Ovary (tissue), 9 donors: ENCODE results near the gene RPTOR. TPM values are rescaled to one million over a fixed set of nuclear protein-coding genes. Genes with fewer than 3 reads are reported as not detected.
"Not testable (repeated sequence)": the region's sequence is repeated elsewhere in the genome, so short reads cannot be mapped to it uniquely, and the experiment has no call there.

ENCODE experiments used
- DNase-seq, 5 donors: peaks; one replicate each; pipeline ENCODE4 v3.0.0-alpha.2; 2019 to 2020
- H3K27ac ChIP-seq, 2 donors: fragments of 200-600 bp; one replicate each; pipeline versions ENCODE4 v1.5.1 to v1.8.0; 2019 to 2022
- H3K27me3 ChIP-seq: fragments of 200-600 bp; one replicate; pipeline ENCODE4 v1.8.0; 2022
- H3K36me3 ChIP-seq: fragments of 200-600 bp; sonication (generic); one replicate; pipeline ENCODE4 v1.5.1; 2019
- H3K4me1 ChIP-seq: one replicate; pipeline ENCODE4 v1.8.1; 2013; ENCODE audit warnings: mild to moderate bottlenecking, moderate library complexity; ENCODE audit not compliant: insufficient read depth
- H3K4me3 ChIP-seq: fragments of 200-600 bp; sonication (generic); one replicate; pipeline ENCODE4 v1.5.1; 2017
- H3K9me3 ChIP-seq, 2 donors: fragments of 200-600 bp in 1 of 2; sonication (generic) in 1 of 2; one replicate each; pipeline versions ENCODE4 v1.5.1 to v1.8.1; 2013 to 2019; ENCODE audit warnings: mild to moderate bottlenecking in 1 of 2, moderate library complexity in 1 of 2
- EP300 ChIP-seq: sonication (generic); formaldehyde crosslinking; IDR thresholded peaks from one replicate; pipeline ENCODE4 v1.6.1; 2017; ENCODE audit warnings: antibody characterized with exemption
- POLR2A ChIP-seq: fragments of 450-650 bp; IDR thresholded peaks from one replicate; pipeline ENCODE4 v1.6.1; 2017; ENCODE audit warnings: antibody characterized with exemption, mild to moderate bottlenecking, moderate library complexity
- WGBS, 3 donors: extraction: QIAGEN DNeasy Blood & Tissue Kit in 1 of 3; methylation state at CpG; one replicate each; pipeline versions ENCODE4 v1.1.5 to v1.1.7; 2013 to 2017; 5-methylcytosine and 5-hydroxymethylcytosine counted together
- intact Hi-C, 4 donors: fragments of 100-400 bp; cut with DNase I; formaldehyde crosslinking; loops; one replicate each; pipeline versions ENCODE4 v1.11.0 to v1.15.1; 2022 to 2023
- polyA plus RNA-seq, 2 donors: library from polyadenylated mRNA; stranded (reverse); fragments of 200-250 nt in 1 of 2; fragments of 350-450 nt in 1 of 2; fragmentation: Illumina TruSeq in 1 of 2; extraction: RNeasy Lipid Tissue Mini Kit (QIAGEN cat#74804) in 1 of 2; gene quantifications; one replicate each; pipeline ENCODE4 v1.2.3, GENCODE V29; 2013 to 2014
- total RNA-seq, 7 donors: library from RNA; depleted of rRNA in 2 of 7; stranded (reverse); fragments of >200 nt in 2 of 7; fragmentation: NEBNext Ultra II Directional in 3 of 7; extraction: Animal tissue kit (Norgen Biotek cat#: 25700) in 3 of 7; gene quantifications; one replicate each; pipeline versions ENCODE4 v1.1.0 to v1.2.4, GENCODE V29; 2016 to 2023
- TF ChIP-seq, protein P1 (sequence below), 3 donors: fragments of 450-650 bp in 2 of 3; fragments of 200-600 bp in 1 of 3; IDR thresholded peaks; one replicate each; pipeline versions ENCODE4 v1.5.1 to v1.8.0; 2016 to 2022; ENCODE audit warnings: antibody characterized with exemption in 3 of 3, mild to moderate bottlenecking in 1 of 3
- donor health status: DM: no; HTN: no; CAD: no; lungs with moderate emphysema.
- donor health status: DM: no; HTN: no; CAD: no.
- donor health status: Bipolar disorder and iron deficiency.
- donor health status: DM: yes; HTN: yes; CAD: no.
- donor health status: DM: no; HTN: no; CAD: no.
- donor health status: DM: yes; HTN: yes; CAD: no.

Gene RPTOR
- total and polyA plus RNA-seq, 9 donors = 11.1 to 41.9 (median 27.9) TPM

DNA sequence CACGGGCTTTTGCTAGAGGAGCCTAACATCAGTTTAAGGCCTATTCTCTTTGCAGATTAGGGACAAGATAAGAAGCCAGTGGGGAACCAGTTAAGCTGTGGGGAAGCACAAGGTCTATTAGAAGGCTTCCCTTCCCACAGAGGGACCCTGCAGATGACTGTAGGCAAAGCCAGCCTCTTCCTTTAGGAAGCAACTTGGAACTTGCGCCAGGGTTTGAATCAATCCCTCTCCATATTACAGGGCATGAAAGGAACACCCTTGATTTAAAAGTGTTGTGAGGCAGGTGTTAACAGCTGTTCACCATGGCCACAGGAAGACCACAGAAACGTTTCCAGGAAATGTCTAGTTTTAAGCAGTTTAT is 77.3 kb downstream of the RPTOR start:
- Histone ChIP-seq H3K4me1 (no peaks in the 10 kb centered on the region), H3K36me3 (no peaks in the 10 kb centered on the region), H3K27ac (no peak overlapping the region), H3K27me3 (no peaks in the 10 kb centered on the region), H3K4me3 (no peak overlapping the region), H3K9me3 (no peaks in the 10 kb centered on the region)
- intact Hi-C loops = no loop called here
- WGBS, 3 donors = 32 to 50% (median 39%) methylated on average over 3 of the region's 3 CpGs
- TF ChIP-seq POLR2A (no peak), EP300 (no peak)
- TF ChIP-seq, protein P1, sequence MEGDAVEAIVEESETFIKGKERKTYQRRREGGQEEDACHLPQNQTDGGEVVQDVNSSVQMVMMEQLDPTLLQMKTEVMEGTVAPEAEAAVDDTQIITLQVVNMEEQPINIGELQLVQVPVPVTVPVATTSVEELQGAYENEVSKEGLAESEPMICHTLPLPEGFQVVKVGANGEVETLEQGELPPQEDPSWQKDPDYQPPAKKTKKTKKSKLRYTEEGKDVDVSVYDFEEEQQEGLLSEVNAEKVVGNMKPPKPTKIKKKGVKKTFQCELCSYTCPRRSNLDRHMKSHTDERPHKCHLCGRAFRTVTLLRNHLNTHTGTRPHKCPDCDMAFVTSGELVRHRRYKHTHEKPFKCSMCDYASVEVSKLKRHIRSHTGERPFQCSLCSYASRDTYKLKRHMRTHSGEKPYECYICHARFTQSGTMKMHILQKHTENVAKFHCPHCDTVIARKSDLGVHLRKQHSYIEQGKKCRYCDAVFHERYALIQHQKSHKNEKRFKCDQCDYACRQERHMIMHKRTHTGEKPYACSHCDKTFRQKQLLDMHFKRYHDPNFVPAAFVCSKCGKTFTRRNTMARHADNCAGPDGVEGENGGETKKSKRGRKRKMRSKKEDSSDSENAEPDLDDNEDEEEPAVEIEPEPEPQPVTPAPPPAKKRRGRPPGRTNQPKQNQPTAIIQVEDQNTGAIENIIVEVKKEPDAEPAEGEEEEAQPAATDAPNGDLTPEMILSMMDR (IDR thresholded peaks at IDR 0.05) = no peak
- DNase-seq = no peak

DNA sequence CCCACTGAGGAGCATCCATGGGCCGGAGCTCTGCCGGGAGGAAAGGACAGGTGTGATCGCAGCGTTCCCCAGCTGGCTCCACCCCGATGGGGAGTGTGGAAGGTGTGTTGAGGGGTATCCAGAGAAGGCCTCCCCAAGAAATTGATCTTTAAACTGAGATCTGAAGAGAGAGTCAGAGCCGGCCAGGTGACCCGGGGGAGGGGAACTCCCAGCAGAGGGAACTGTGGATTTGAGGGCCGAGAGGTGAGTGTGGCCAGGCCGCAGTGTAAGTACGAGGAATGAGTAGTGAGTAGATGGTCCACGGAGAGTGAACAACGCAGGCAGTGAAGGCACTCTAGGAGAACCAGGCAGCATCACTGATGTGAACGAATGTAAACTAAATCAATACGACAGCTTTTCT is 80.2 kb downstream of the RPTOR start:
- DNase-seq = no peak
- TF ChIP-seq EP300 (no peak), POLR2A (no peak)
- TF ChIP-seq, protein P1 (IDR thresholded peaks at IDR 0.05) = no peak
- WGBS, 3 donors = 94 to 95% (median 95%) methylated on average over 14 of the region's 14 CpGs
- intact Hi-C loops = no loop called here
- Histone ChIP-seq H3K27ac (no peak overlapping the region), H3K4me3 (no peak overlapping the region), H3K4me1 (no peaks in the 10 kb centered on the region), H3K36me3 (no peaks in the 10 kb centered on the region), H3K27me3 (no peaks in the 10 kb centered on the region), H3K9me3 (no peaks in the 10 kb centered on the region)

DNA sequence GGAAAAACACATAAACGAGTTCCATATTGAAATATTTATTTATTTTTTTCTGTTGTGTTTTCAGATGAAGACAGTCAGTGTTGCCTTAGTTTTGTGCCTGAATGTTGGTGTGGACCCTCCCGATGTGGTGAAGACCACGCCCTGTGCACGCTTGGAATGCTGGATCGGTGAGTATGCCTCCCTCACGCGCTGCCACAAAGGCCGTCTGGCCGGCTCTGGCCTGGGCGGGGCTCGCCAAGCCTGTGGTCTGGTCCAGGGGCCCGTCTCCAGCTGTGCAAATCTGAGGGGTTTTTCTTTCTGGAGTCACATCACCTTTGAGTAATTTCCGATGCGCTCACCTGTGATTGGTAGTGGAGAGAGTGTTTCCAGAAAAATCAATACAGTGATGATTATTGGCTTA is 81.0 kb downstream of the RPTOR start:
- 92 to 94% (median 94%) methylated on average over 14 of the region's 14 CpGs for WGBS, 3 donors
- intact Hi-C loops = no loop called here

DNA sequence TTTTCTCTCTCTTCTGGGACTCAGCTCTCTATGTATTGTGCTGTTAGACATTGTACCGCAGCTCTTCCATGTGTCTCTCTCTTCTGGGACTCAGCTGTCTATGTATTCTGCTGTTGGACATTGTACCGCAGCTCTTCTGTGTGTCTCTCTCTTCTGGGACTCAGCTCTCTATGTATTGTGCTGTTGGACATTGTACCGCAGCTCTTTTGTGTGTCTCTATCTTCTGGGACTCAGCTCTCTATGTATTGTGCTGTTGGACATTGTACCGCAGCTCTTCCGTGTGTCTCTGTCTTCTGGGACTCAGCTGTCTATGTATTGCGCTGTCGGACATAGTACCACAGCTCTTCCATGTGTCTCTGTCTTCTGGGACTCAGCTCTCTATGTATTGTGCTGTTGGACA is 84.2 kb downstream of the RPTOR start:
- H3K27ac ChIP-seq, H3K4me1 ChIP-seq, intact Hi-C loops, H3K4me3 ChIP-seq, H3K36me3 ChIP-seq, DNase-seq, H3K9me3 ChIP-seq, H3K27me3 ChIP-seq: not testable (repeated sequence)
- 91 to 97% (median 91%) methylated on average over 7 of the region's 7 CpGs for WGBS, 3 donors

More for the DNA sequence above, 81.0 kb downstream of the RPTOR start:
- no peak for TF ChIP-seq EP300
- TF ChIP-seq, protein P1 (IDR thresholded peaks at IDR 0.05) = no peak
- TF ChIP-seq POLR2A = no peak
- no peaks in the 10 kb centered on the region for H3K36me3 ChIP-seq
- no peaks in the 10 kb centered on the region for H3K27me3 ChIP-seq
- no peak overlapping the region for H3K4me3 ChIP-seq
- no peak overlapping the region for H3K27ac ChIP-seq
- DNase-seq = no peak
- no peaks in the 10 kb centered on the region for H3K4me1 ChIP-seq
- H3K9me3 ChIP-seq = no peaks in the 10 kb centered on the region

DNA sequence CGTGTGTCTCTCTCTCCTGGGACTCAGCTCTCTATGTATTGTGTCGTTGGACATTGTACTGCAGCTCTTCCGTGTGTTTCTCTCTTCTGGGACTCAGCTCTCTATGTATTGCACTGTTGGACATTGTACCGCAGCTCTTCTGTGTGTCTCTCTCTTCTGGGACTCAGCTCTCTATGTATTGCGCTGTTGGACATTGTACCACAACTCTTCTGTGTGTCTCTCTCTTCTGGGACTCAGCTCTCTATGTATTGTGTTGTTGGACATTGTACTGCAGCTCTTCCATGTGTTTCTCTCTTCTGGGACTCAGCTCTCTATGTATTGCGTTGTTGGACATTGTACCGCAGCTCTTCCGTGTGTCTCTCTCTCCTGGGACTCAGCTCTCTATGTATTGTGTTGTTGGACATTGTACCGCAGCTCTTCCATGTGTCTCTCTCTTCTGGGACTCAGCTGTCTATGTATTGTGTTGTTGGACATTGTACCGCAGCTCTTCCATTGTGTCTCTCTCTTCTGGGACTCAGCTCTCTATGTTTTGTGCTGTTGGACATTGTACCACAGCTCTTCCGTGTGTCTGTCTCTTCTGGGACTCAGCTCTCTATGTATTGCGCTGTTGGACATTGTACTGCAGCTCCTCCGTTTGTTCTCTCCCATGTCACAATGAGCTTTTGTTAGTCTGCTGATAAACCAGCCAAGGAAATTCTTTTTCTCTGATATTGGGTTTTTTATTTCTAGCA is 84.8 kb downstream of the RPTOR start:
- Histone ChIP-seq H3K4me3 (no peak overlapping the region), H3K27me3 (no peaks in the 10 kb centered on the region), H3K4me1 (no peaks in the 10 kb centered on the region), H3K9me3 (no peaks in the 10 kb centered on the region), H3K36me3 (no peaks in the 10 kb centered on the region), H3K27ac (no peak overlapping the region)
- no peak for DNase-seq
- TF ChIP-seq, protein P1 (IDR thresholded peaks at IDR 0.05) = no peak
- TF ChIP-seq POLR2A (no peak), EP300 (no peak)
- intact Hi-C loops = no loop called here
- 90 to 93% (median 93%) methylated on average over 13 of the region's 13 CpGs for WGBS, 3 donors
